Measurements from ENCODE around the gene CFAP61. TPM values are rescaled to one million over a fixed set of nuclear protein-coding genes. Genes with fewer than 3 reads are reported as not detected.
A peak's percentile ranks its signal among the peaks of the same experiment; 100 is the strongest.

Gene CFAP61
- total RNA-seq, 4 donors from 2014 or later: 17.1 to 94.8 (median 41.4) TPM

DNA sequence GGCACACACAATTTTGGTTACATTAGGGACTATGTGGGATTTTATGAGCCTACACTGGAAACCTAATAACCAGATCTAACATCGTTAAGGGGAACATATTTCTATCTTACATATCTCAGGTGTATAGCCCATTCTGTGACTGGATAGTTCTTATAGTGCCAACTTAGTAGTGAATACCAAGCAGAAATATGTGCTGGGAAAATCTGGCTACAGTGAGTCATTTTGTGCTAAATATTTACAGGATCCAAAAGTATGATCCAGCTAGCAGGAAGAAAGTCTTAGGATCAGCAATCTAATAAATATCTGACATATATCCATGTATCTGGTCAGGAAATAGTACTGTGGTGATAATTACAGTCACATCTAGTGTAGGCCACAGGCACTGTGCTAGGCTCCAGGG, 221.0 kb downstream of the CFAP61 start:
- no peak for ATAC-seq
- no peak overlapping the region for H3K27ac ChIP-seq
- intact Hi-C loops (cut with DNase I; ENCODE audit: low total_unique reads): no loop called here
- in situ Hi-C loops (cut with MboI; ENCODE audit: low sequenced_read_pairs in 4 of 4): no loop called here
- peaks cover 0 to 11% of the 10 kb centered on the region in 2 donors for H3K36me3 ChIP-seq
- H3K4me1 ChIP-seq: peaks cover 9 to 10% of the 10 kb centered on the region in 2 donors
- no peaks in the 10 kb centered on the region for H3K27me3 ChIP-seq
- no peak for TF ChIP-seq POLR2A (IDR thresholded peaks at IDR 0.05)
- TF ChIP-seq, protein P1, sequence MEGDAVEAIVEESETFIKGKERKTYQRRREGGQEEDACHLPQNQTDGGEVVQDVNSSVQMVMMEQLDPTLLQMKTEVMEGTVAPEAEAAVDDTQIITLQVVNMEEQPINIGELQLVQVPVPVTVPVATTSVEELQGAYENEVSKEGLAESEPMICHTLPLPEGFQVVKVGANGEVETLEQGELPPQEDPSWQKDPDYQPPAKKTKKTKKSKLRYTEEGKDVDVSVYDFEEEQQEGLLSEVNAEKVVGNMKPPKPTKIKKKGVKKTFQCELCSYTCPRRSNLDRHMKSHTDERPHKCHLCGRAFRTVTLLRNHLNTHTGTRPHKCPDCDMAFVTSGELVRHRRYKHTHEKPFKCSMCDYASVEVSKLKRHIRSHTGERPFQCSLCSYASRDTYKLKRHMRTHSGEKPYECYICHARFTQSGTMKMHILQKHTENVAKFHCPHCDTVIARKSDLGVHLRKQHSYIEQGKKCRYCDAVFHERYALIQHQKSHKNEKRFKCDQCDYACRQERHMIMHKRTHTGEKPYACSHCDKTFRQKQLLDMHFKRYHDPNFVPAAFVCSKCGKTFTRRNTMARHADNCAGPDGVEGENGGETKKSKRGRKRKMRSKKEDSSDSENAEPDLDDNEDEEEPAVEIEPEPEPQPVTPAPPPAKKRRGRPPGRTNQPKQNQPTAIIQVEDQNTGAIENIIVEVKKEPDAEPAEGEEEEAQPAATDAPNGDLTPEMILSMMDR (IDR thresholded peaks at IDR 0.05 in 4 of 5, conservative IDR thresholded peaks at IDR 0.05 in 1 of 5): no peak
- no peak for DNase-seq
- H3K9me3 ChIP-seq: no peaks in the 10 kb centered on the region
- no peak overlapping the region for H3K4me3 ChIP-seq

DNA sequence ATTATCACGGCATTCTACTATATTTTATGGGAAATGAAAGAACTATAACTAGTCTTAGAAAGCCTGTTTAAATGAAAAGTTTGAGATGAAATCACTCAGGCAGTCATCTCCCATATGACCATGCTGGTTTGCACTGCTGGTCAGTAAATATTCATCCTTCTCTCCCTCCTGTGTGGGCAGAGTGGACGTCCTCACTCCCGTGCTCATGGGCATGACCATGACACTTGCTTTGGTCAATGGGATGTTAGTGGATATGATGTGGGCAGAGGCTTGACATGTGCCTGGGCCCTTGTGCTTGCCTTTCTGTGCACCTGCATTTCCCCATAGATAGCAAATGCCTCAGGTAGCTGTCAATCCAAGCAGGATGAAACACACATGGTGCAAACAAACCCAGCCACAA, 222.5 kb downstream of the CFAP61 start:
- intact Hi-C loops (cut with DNase I; ENCODE audit: low total_unique reads): no loop called here
- H3K4me3 ChIP-seq: no peak overlapping the region
- ATAC-seq: no peak
- no peak for DNase-seq
- no peaks in the 10 kb centered on the region for H3K9me3 ChIP-seq
- in situ Hi-C loops (cut with MboI; ENCODE audit: low sequenced_read_pairs in 4 of 4): no loop called here
- TF ChIP-seq, protein P1 (IDR thresholded peaks at IDR 0.05 in 4 of 5, conservative IDR thresholded peaks at IDR 0.05 in 1 of 5): no peak
- TF ChIP-seq POLR2A (IDR thresholded peaks at IDR 0.05): no peak
- no peaks in the 10 kb centered on the region for H3K27me3 ChIP-seq
- no peak overlapping the region for H3K27ac ChIP-seq
- peaks cover 0 to 11% of the 10 kb centered on the region in 2 donors for H3K36me3 ChIP-seq
- peaks cover 9 to 11% of the 10 kb centered on the region in 2 donors for H3K4me1 ChIP-seq

DNA sequence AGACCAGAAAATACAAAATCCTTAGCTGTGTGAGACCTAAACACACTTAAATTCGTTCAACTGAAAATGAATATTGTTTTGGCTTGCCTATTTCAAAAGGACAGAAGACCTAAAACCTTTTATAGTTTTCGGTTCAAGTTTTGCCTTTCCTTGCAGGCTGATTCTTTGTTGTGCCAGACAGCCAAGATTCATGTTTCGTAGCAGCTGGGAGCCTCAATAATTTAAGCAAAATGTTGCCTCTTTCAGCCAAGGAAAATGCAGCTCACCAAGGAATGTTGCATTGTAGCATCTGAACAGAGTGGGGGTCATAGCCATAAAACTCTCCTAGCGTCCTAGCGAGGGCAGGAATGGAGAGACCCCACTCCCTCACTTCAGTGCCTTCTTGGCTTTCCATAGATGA, 223.3 kb downstream of the CFAP61 start:
- DNase-seq (no peak), ATAC-seq (no peak)
- in situ Hi-C loops (cut with MboI; ENCODE audit: low sequenced_read_pairs in 4 of 4): no loop called here
- Histone ChIP-seq H3K27ac (no peak overlapping the region), H3K9me3 (no peaks in the 10 kb centered on the region), H3K4me1 (peaks cover 9 to 11% of the 10 kb centered on the region in 2 donors), H3K36me3 (peaks cover 0 to 11% of the 10 kb centered on the region in 2 donors), H3K4me3 (no peak overlapping the region), H3K27me3 (no peaks in the 10 kb centered on the region)
- no peak for TF ChIP-seq POLR2A (IDR thresholded peaks at IDR 0.05)
- TF ChIP-seq, protein P1 (IDR thresholded peaks at IDR 0.05 in 4 of 5, conservative IDR thresholded peaks at IDR 0.05 in 1 of 5): no peak
- intact Hi-C loops (cut with DNase I; ENCODE audit: low total_unique reads): no loop called here

DNA sequence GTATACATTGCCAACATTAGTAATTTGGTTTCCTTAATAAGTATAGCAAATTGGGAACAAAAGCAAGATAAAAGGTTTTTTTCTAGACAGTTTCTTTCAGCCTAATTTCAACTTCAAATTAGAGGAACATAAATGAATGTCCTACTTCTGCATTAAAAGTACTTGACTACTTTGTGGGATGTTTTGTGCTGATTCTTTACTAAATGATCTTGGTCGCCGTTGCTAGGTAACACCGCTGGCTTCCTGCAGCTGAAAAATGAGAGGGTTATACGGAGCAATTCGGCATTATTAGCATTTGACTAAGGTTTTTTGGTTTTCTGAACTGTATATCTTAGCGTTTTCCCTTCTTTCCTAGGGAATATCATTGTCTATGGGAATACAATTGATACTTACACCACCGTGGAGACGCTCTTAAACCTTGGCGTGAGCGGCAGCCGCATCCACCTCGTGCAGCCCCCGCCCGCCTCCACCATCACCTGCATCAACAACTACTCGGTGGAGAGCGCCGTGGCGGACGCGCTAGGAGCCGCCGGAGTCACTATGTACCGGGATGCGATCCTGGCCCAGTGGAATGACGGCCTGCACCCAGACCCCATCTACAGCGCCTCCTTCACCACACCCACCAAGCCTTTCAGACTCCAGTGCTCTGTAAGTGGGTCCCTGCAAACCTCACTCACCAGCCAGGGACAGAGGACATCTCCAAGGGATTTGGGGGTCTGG, 224.6 kb downstream of the CFAP61 start:
- Histone ChIP-seq H3K4me1 (peaks cover 9 to 11% of the 10 kb centered on the region in 2 donors), H3K9me3 (no peaks in the 10 kb centered on the region), H3K36me3 (peaks cover 0 to 11% of the 10 kb centered on the region in 2 donors), H3K4me3 (no peak overlapping the region), H3K27me3 (no peaks in the 10 kb centered on the region), H3K27ac (peak overlapping the region in 1 of 4 donors; percentile 48)
- ATAC-seq (no peak), DNase-seq (no peak)
- TF ChIP-seq, protein P1 (IDR thresholded peaks at IDR 0.05 in 4 of 5, conservative IDR thresholded peaks at IDR 0.05 in 1 of 5): no peak
- no peak for TF ChIP-seq POLR2A (IDR thresholded peaks at IDR 0.05)
- in situ Hi-C loops (cut with MboI; ENCODE audit: low sequenced_read_pairs in 4 of 4): no loop called here
- intact Hi-C loops (cut with DNase I; ENCODE audit: low total_unique reads): no loop called here
